Fibroblast of pulmonary artery (primary cell): Measurements from ENCODE around the gene MUC6.

ENCODE experiments used
- DNase-seq: peaks from one replicate; pipeline ENCODE4 v3.0.0-alpha.2; 2010; ENCODE audit warnings: low read depth
- H3K4me3 ChIP-seq: replicated peaks from 2 replicates; pipeline ENCODE4 v1.5.1; 2011; ENCODE audit warnings: low read depth, mild to moderate bottlenecking, control low read depth, low read length, moderate library complexity
- TF ChIP-seq, protein P1 (sequence below): IDR thresholded peaks from 2 replicates; pipeline ENCODE4 v1.5.1; 2011; ENCODE audit warnings: mild to moderate bottlenecking, control low read depth, low read length, inconsistent platforms; ENCODE audit errors: missing control alignments

The MUC6 gene

DNA sequence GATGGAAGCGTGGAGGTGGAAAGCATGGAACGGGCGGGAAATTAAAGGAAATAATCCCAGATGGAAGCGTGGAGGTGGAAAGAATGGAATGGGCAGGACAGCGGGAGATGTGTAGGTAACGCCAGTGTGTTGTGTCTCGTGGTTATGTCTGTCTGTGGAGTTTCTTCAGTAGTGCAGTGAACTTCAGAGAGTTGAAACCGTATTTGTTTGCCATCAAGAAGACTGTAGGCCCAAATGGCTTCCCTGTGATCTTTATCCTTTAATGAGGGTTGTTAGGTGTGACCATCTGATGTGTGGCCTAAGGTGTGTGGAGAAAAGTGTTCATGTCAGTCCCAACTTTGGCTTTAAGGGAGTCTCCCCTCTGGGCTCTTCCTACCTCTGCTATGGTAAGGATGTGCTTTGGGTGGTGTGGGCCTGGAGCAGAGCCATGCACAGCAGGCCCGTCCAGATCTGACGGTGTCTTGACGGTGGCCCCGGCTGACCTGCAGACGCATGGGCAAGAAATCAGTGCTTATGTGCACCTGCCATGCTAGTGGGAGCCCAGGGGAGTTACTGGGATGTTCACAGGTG is 71.2 kb downstream of the MUC6 start:
- TF ChIP-seq, protein P1, sequence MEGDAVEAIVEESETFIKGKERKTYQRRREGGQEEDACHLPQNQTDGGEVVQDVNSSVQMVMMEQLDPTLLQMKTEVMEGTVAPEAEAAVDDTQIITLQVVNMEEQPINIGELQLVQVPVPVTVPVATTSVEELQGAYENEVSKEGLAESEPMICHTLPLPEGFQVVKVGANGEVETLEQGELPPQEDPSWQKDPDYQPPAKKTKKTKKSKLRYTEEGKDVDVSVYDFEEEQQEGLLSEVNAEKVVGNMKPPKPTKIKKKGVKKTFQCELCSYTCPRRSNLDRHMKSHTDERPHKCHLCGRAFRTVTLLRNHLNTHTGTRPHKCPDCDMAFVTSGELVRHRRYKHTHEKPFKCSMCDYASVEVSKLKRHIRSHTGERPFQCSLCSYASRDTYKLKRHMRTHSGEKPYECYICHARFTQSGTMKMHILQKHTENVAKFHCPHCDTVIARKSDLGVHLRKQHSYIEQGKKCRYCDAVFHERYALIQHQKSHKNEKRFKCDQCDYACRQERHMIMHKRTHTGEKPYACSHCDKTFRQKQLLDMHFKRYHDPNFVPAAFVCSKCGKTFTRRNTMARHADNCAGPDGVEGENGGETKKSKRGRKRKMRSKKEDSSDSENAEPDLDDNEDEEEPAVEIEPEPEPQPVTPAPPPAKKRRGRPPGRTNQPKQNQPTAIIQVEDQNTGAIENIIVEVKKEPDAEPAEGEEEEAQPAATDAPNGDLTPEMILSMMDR = no peak
- no peak overlapping the region for H3K4me3 ChIP-seq
- no peak for DNase-seq

DNA sequence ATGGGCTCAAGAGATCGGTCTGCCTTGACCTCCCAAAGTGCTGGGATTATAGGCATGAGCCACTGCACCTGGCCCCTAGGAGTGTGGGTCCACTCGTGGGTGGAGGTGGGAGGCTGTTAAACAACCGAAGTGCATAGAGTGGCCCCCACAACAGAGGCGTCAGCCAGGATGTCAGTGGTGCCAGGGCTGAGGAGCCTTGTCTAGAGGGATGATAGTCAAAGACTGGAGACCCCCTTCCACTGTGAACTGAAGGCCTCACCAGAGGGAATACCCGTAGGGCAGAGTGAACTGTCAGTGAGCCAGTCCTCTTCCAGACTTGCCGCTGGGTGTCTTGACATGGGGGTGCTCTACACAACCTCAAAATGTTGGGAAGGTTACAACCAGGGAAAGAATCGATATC is 72.7 kb downstream of the MUC6 start:
- no peak overlapping the region for H3K4me3 ChIP-seq
- DNase-seq = no peak
- TF ChIP-seq, protein P1 = no peak
